ENCODE data around the gene GPR132. TPM values are rescaled to one million over a fixed set of nuclear protein-coding genes. Genes with fewer than 3 reads are reported as not detected.
A peak's percentile ranks its signal among the peaks of the same experiment; 100 is the strongest.

GPR132 gene
- total RNA-seq, 1 experiment from 2014 or later, result not detected

- no peak for DNase-seq
- no peaks in the 10 kb centered on the region for H3K9me3 ChIP-seq (ENCODE audit: low read length)
- H3K36me3 ChIP-seq (ENCODE audit: insufficient read depth, low read length), result no peaks in the 10 kb centered on the region
- no peak overlapping the region for H2AFZ ChIP-seq (ENCODE audit: low read length)
- H3K27me3 ChIP-seq (ENCODE audit: low read length), result no peaks in the 10 kb centered on the region
- no peaks in the 10 kb centered on the region for H3K79me2 ChIP-seq (ENCODE audit: low read length)
- H4K20me1 ChIP-seq (ENCODE audit: insufficient read depth, low read depth, low read length), result no peaks in the 10 kb centered on the region
- no peak overlapping the region for H3K9ac ChIP-seq (ENCODE audit: low read length)
- H3K4me2 ChIP-seq (ENCODE audit: low read depth, low read length, poor library complexity, severe bottlenecking), result no peak overlapping the region
- peaks cover 6% of the 10 kb centered on the region for H3K4me1 ChIP-seq (ENCODE audit: low read length)
- no peaks in the 10 kb centered on the region for H3K9me2 ChIP-seq (replicated peaks; ENCODE audit: insufficient read depth, low read length)
- H3K4me3 ChIP-seq (ENCODE audit: low read length), result no peak overlapping the region
- no peak overlapping the region for H3K27ac ChIP-seq (ENCODE audit: low read length)
Observed at GRCh38 chr14:105058521-105059034, 6.7 kb downstream of the GPR132 start.

- no peak overlapping the region for H3K4me2 ChIP-seq (ENCODE audit: low read depth, low read length, poor library complexity, severe bottlenecking)
- H3K27ac ChIP-seq (ENCODE audit: low read length), result no peak overlapping the region
- no peaks in the 10 kb centered on the region for H4K20me1 ChIP-seq (ENCODE audit: insufficient read depth, low read depth, low read length)
Observed at GRCh38 chr14:105056303-105056831, 8.9 kb downstream of the GPR132 start.

GRCh38 chr14:105055736-105056302 is 9.4 kb downstream of the GPR132 start:
- Histone ChIP-seq H3K4me1 (ENCODE audit: low read length) (peaks cover 3% of the 10 kb centered on the region), H4K20me1 (ENCODE audit: insufficient read depth, low read depth, low read length) (no peaks in the 10 kb centered on the region), H3K9ac (ENCODE audit: low read length) (no peak overlapping the region), H3K36me3 (ENCODE audit: insufficient read depth, low read length) (no peaks in the 10 kb centered on the region), H3K9me2 (replicated peaks; ENCODE audit: insufficient read depth, low read length) (no peaks in the 10 kb centered on the region), H3K4me2 (ENCODE audit: low read depth, low read length, poor library complexity, severe bottlenecking) (no peak overlapping the region), H3K27ac (ENCODE audit: low read length) (no peak overlapping the region), H3K79me2 (ENCODE audit: low read length) (no peaks in the 10 kb centered on the region), H3K4me3 (ENCODE audit: low read length) (no peak overlapping the region), H3K27me3 (ENCODE audit: low read length) (no peaks in the 10 kb centered on the region), H2AFZ (ENCODE audit: low read length) (no peak overlapping the region), H3K9me3 (ENCODE audit: low read length) (no peaks in the 10 kb centered on the region)
- peak; percentile 30 for DNase-seq

More at GRCh38 chr14:105056303-105056831, 8.9 kb downstream of the GPR132 start:
- H3K9me3 ChIP-seq (ENCODE audit: low read length), result no peaks in the 10 kb centered on the region
- H3K79me2 ChIP-seq (ENCODE audit: low read length), result no peaks in the 10 kb centered on the region
- no peaks in the 10 kb centered on the region for H3K36me3 ChIP-seq (ENCODE audit: insufficient read depth, low read length)
- H3K9ac ChIP-seq (ENCODE audit: low read length), result no peak overlapping the region
- no peak for DNase-seq
- no peak overlapping the region for H2AFZ ChIP-seq (ENCODE audit: low read length)
- peaks cover 6% of the 10 kb centered on the region for H3K4me1 ChIP-seq (ENCODE audit: low read length)
- H3K4me3 ChIP-seq (ENCODE audit: low read length), result no peak overlapping the region
- H3K9me2 ChIP-seq (replicated peaks; ENCODE audit: insufficient read depth, low read length), result no peaks in the 10 kb centered on the region
- no peaks in the 10 kb centered on the region for H3K27me3 ChIP-seq (ENCODE audit: low read length)

- Histone ChIP-seq H3K79me2 (ENCODE audit: low read length) (no peaks in the 10 kb centered on the region), H3K9me3 (ENCODE audit: low read length) (no peaks in the 10 kb centered on the region), H3K9ac (ENCODE audit: low read length) (no peak overlapping the region), H4K20me1 (ENCODE audit: insufficient read depth, low read depth, low read length) (no peaks in the 10 kb centered on the region), H3K36me3 (ENCODE audit: insufficient read depth, low read length) (no peaks in the 10 kb centered on the region), H3K27ac (ENCODE audit: low read length) (no peak overlapping the region), H3K27me3 (ENCODE audit: low read length) (no peaks in the 10 kb centered on the region), H3K9me2 (replicated peaks; ENCODE audit: insufficient read depth, low read length) (no peaks in the 10 kb centered on the region), H3K4me1 (ENCODE audit: low read length) (no peaks in the 10 kb centered on the region), H2AFZ (ENCODE audit: low read length) (no peak overlapping the region), H3K4me3 (ENCODE audit: low read length) (no peak overlapping the region), H3K4me2 (ENCODE audit: low read depth, low read length, poor library complexity, severe bottlenecking) (no peak overlapping the region)
- no peak for DNase-seq
Observed at GRCh38 chr14:105055334-105055733, 9.9 kb downstream of the GPR132 start.

- Histone ChIP-seq H3K9ac (ENCODE audit: low read length) (no peak overlapping the region), H2AFZ (ENCODE audit: low read length) (no peak overlapping the region), H3K79me2 (ENCODE audit: low read length) (no peaks in the 10 kb centered on the region), H3K27me3 (ENCODE audit: low read length) (no peaks in the 10 kb centered on the region), H3K4me3 (ENCODE audit: low read length) (no peak overlapping the region), H4K20me1 (ENCODE audit: insufficient read depth, low read depth, low read length) (no peaks in the 10 kb centered on the region), H3K36me3 (ENCODE audit: insufficient read depth, low read length) (no peaks in the 10 kb centered on the region), H3K4me2 (ENCODE audit: low read depth, low read length, poor library complexity, severe bottlenecking) (no peak overlapping the region), H3K9me2 (replicated peaks; ENCODE audit: insufficient read depth, low read length) (no peaks in the 10 kb centered on the region), H3K9me3 (ENCODE audit: low read length) (no peaks in the 10 kb centered on the region), H3K27ac (ENCODE audit: low read length) (no peak overlapping the region), H3K4me1 (ENCODE audit: low read length) (no peaks in the 10 kb centered on the region)
- DNase-seq, result no peak
Observed at GRCh38 chr14:105053996-105054395, 11.2 kb downstream of the GPR132 start.

GRCh38 chr14:105053421-105053820 is 11.8 kb downstream of the GPR132 start:
- H3K4me3 ChIP-seq (ENCODE audit: low read length), result no peak overlapping the region
- H3K27me3 ChIP-seq (ENCODE audit: low read length), result no peaks in the 10 kb centered on the region
- no peaks in the 10 kb centered on the region for H3K9me2 ChIP-seq (replicated peaks; ENCODE audit: insufficient read depth, low read length)
- H2AFZ ChIP-seq (ENCODE audit: low read length), result no peak overlapping the region
- no peak overlapping the region for H3K27ac ChIP-seq (ENCODE audit: low read length)
- no peak for DNase-seq
- no peaks in the 10 kb centered on the region for H3K79me2 ChIP-seq (ENCODE audit: low read length)
- no peaks in the 10 kb centered on the region for H3K9me3 ChIP-seq (ENCODE audit: low read length)
- H4K20me1 ChIP-seq (ENCODE audit: insufficient read depth, low read depth, low read length), result no peaks in the 10 kb centered on the region
- no peak overlapping the region for H3K4me2 ChIP-seq (ENCODE audit: low read depth, low read length, poor library complexity, severe bottlenecking)
- no peaks in the 10 kb centered on the region for H3K36me3 ChIP-seq (ENCODE audit: insufficient read depth, low read length)
- no peaks in the 10 kb centered on the region for H3K4me1 ChIP-seq (ENCODE audit: low read length)
- H3K9ac ChIP-seq (ENCODE audit: low read length), result no peak overlapping the region

GRCh38 chr14:105052110-105052458 is 13.1 kb downstream of the GPR132 start:
- no peak overlapping the region for H2AFZ ChIP-seq (ENCODE audit: low read length)
- H3K27me3 ChIP-seq (ENCODE audit: low read length), result no peaks in the 10 kb centered on the region
- no peaks in the 10 kb centered on the region for H3K9me2 ChIP-seq (replicated peaks; ENCODE audit: insufficient read depth, low read length)
- H4K20me1 ChIP-seq (ENCODE audit: insufficient read depth, low read depth, low read length), result no peaks in the 10 kb centered on the region
- no peak overlapping the region for H3K4me2 ChIP-seq (ENCODE audit: low read depth, low read length, poor library complexity, severe bottlenecking)
- no peaks in the 10 kb centered on the region for H3K4me1 ChIP-seq (ENCODE audit: low read length)
- no peak overlapping the region for H3K9ac ChIP-seq (ENCODE audit: low read length)
- DNase-seq, result no peak
- no peak overlapping the region for H3K4me3 ChIP-seq (ENCODE audit: low read length)
- no peaks in the 10 kb centered on the region for H3K36me3 ChIP-seq (ENCODE audit: insufficient read depth, low read length)
- H3K9me3 ChIP-seq (ENCODE audit: low read length), result no peaks in the 10 kb centered on the region
- no peak overlapping the region for H3K27ac ChIP-seq (ENCODE audit: low read length)
- H3K79me2 ChIP-seq (ENCODE audit: low read length), result no peaks in the 10 kb centered on the region

GRCh38 chr14:105051182-105052109 is 13.8 kb downstream of the GPR132 start:
- no peak overlapping the region for H3K9ac ChIP-seq (ENCODE audit: low read length)
- H4K20me1 ChIP-seq (ENCODE audit: insufficient read depth, low read depth, low read length), result no peaks in the 10 kb centered on the region
- H3K27me3 ChIP-seq (ENCODE audit: low read length), result no peaks in the 10 kb centered on the region
- no peak overlapping the region for H2AFZ ChIP-seq (ENCODE audit: low read length)
- H3K4me3 ChIP-seq (ENCODE audit: low read length), result no peak overlapping the region
- H3K27ac ChIP-seq (ENCODE audit: low read length), result no peak overlapping the region
- no peak for DNase-seq
- no peaks in the 10 kb centered on the region for H3K4me1 ChIP-seq (ENCODE audit: low read length)
- H3K9me3 ChIP-seq (ENCODE audit: low read length), result no peaks in the 10 kb centered on the region
- H3K79me2 ChIP-seq (ENCODE audit: low read length), result no peaks in the 10 kb centered on the region
- no peaks in the 10 kb centered on the region for H3K9me2 ChIP-seq (replicated peaks; ENCODE audit: insufficient read depth, low read length)
- no peak overlapping the region for H3K4me2 ChIP-seq (ENCODE audit: low read depth, low read length, poor library complexity, severe bottlenecking)
- no peaks in the 10 kb centered on the region for H3K36me3 ChIP-seq (ENCODE audit: insufficient read depth, low read length)

Data from Karpas-422 (cell line).